Uterus (tissue), 2 donors: ENCODE measurements around the gene MPZL3.

Experiments
- CTCF ChIP-seq, 4 experiments: fragments of 200-600 bp in 2 of 4; fragments of 450-650 bp in 2 of 4; sonication (generic) in 2 of 4; IDR thresholded peaks; one replicate each; pipeline ENCODE4 v1.5.1; 2016 to 2019; ENCODE audit warnings: antibody characterized with exemption in 4 of 4, mild to moderate bottlenecking in 2 of 4, moderate library complexity in 1 of 4
- POLR2A ChIP-seq, 2 donors: fragments of 450-650 bp; IDR thresholded peaks; one replicate each; pipeline ENCODE4 v1.6.1; 2016; ENCODE audit warnings: antibody characterized with exemption in 2 of 2, mild to moderate bottlenecking in 1 of 2, moderate library complexity in 1 of 2

- no peak for TF ChIP-seq CTCF (IDR thresholded peaks at IDR 0.05)
- no peak for TF ChIP-seq POLR2A (IDR thresholded peaks at IDR 0.05)
Observed at GRCh38 chr11:118295199-118295598, 43.0 kb upstream of the MPZL3 start.
